IPS-11a (cell line): ENCODE results near the gene CD300LG.
"Not testable (repeated sequence)": the region's sequence is repeated elsewhere in the genome, so short reads cannot be mapped to it uniquely, and the experiment has no call there.

Experiments used
- H3K4me3 ChIP-seq: one replicate; pipeline ENCODE4 v1.5.1; 2013; ENCODE audit warnings: low read depth, low read length, control low read depth

The CD300LG gene

GRCh38 chr17:43823350-43824084 is 23.5 kb upstream of the CD300LG start:
- H3K4me3 ChIP-seq, result no peak overlapping the region

- H3K4me3 ChIP-seq, result no peak overlapping the region
Measured at GRCh38 chr17:43825567-43825966, 21.4 kb upstream of the CD300LG start.

- H3K4me3 ChIP-seq, result no peak overlapping the region
Measured at GRCh38 chr17:43826206-43826605, 20.8 kb upstream of the CD300LG start.

- H3K4me3 ChIP-seq, result no peak overlapping the region
Measured at GRCh38 chr17:43827596-43827995, 19.4 kb upstream of the CD300LG start.

- H3K4me3 ChIP-seq, result no peak overlapping the region
Measured at GRCh38 chr17:43829738-43830137, 17.2 kb upstream of the CD300LG start.

- no peak overlapping the region for H3K4me3 ChIP-seq
Measured at GRCh38 chr17:43830510-43831140, 16.4 kb upstream of the CD300LG start.

- H3K4me3 ChIP-seq, result no peak overlapping the region
Measured at GRCh38 chr17:43831633-43832032, 15.3 kb upstream of the CD300LG start.

- H3K4me3 ChIP-seq, result peak overlapping the region; percentile 45
Measured at GRCh38 chr17:43832168-43832975, 14.6 kb upstream of the CD300LG start.

GRCh38 chr17:43832976-43833829 is 13.8 kb upstream of the CD300LG start, which contains the start of gene MPP3:
MPP3 (minus strand) TSS chr17:43833146; CDS start chr17:43831906, 1,240 bp downstream.
- peak within 1 kb of the TSS; percentile 45 for H3K4me3 ChIP-seq

- H3K4me3 ChIP-seq, result no peak overlapping the region
Measured at GRCh38 chr17:43834106-43834505, 12.9 kb upstream of the CD300LG start.

- no peak overlapping the region for H3K4me3 ChIP-seq
Measured at GRCh38 chr17:43839670-43840108, 7.3 kb upstream of the CD300LG start.

- H3K4me3 ChIP-seq, result no peak overlapping the region
Measured at GRCh38 chr17:43840814-43841213, 6.2 kb upstream of the CD300LG start.

GRCh38 chr17:43841282-43841681 is 5.7 kb upstream of the CD300LG start:
- no peak overlapping the region for H3K4me3 ChIP-seq

GRCh38 chr17:43842091-43842974 is 4.6 kb upstream of the CD300LG start:
- not testable (repeated sequence) for H3K4me3 ChIP-seq

- H3K4me3 ChIP-seq, result no peak overlapping the region
Measured at GRCh38 chr17:43842975-43843325, 4.0 kb upstream of the CD300LG start.

GRCh38 chr17:43844241-43844640 is 2.7 kb upstream of the CD300LG start:
- H3K4me3 ChIP-seq, result no peak overlapping the region

- no peak overlapping the region for H3K4me3 ChIP-seq
Measured at GRCh38 chr17:43845766-43846165, 1.2 kb upstream of the CD300LG start.

GRCh38 chr17:43846221-43846712 is 709 bp upstream of the CD300LG start:
- H3K4me3 ChIP-seq, result no peak overlapping the region

GRCh38 chr17:43848601-43849000 is 1.6 kb downstream of the CD300LG start:
- H3K4me3 ChIP-seq, result no peak overlapping the region

GRCh38 chr17:43849116-43849515 is 2.1 kb downstream of the CD300LG start:
- H3K4me3 ChIP-seq, result no peak overlapping the region
